ENCODE measurements around the gene HMCN1.

- TF ChIP-seq CTCF (IDR thresholded peaks at IDR 0.05) (no peak), POLR2A (IDR thresholded peaks at IDR 0.05) (no peak)
Observed at GRCh38 chr1:186235696-186236095, 501.5 kb downstream of the HMCN1 start.

Measured in adrenal gland (tissue), 5 donors.